ENCODE results near the gene SMC5.
A peak's percentile ranks its signal among the peaks of the same experiment; 100 is the strongest.
"Not testable (repeated sequence)": the region's sequence is repeated elsewhere in the genome, so short reads cannot be mapped to it uniquely, and the experiment has no call there.

Gene SMC5

DNA sequence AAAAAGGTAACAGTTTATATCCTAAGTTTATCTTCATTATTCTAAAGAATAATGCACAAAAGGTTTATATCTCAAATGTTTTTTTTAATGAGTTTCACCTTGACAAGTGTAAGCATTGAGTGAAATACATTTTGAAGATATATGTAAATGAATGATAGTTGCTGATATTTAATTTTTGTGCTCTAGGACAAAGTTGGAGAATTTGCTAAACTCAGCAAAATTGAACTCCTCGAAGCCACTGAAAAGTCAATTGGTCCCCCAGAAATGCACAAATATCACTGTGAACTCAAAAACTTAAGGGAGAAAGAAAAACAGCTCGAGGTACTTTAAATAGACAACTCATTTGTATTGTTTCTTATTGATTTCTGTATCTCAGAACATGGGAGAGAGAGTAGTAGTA lies 19.5 kb downstream of the SMC5 start:
- DNase-seq = no peak

DNA sequence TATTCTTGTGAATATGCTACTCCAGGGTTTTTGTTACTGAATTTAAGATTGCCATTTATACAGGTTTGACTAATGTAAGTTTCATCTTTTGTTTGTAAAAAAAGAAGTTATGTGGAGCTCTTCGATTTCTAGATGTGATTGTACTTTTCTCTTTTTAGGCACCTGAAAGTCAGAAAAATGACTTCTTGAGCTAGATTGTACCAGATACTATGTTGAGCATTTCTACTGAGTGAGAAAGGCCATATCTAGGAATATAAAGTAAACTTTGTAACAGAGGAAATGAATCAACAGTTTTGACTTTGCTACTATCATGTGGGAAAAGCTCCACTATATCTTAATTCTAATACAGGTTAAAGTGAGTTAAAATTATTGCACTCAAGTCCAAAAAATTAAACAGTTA lies 25.1 kb downstream of the SMC5 start:
- DNase-seq = no peak

DNA sequence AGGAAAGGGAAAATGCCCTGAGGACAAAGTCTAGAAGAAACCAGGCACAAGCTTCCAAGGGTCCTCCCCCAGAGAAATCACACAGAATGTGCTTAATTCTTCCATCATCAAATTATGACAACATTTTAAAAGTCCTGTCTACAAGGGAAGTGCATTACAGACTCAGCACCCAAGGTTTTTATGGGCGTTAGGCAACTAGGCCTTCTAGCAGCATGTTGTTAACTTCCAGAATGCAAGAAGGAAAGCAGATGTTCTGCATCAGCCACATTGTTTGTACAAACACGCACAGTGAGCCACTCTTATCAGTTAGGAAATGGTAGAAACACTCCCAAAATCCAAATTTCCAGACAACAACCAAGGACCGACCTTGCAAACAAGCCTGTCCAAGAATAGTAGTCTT lies 26.5 kb downstream of the SMC5 start:
- DNase-seq = no peak

DNA sequence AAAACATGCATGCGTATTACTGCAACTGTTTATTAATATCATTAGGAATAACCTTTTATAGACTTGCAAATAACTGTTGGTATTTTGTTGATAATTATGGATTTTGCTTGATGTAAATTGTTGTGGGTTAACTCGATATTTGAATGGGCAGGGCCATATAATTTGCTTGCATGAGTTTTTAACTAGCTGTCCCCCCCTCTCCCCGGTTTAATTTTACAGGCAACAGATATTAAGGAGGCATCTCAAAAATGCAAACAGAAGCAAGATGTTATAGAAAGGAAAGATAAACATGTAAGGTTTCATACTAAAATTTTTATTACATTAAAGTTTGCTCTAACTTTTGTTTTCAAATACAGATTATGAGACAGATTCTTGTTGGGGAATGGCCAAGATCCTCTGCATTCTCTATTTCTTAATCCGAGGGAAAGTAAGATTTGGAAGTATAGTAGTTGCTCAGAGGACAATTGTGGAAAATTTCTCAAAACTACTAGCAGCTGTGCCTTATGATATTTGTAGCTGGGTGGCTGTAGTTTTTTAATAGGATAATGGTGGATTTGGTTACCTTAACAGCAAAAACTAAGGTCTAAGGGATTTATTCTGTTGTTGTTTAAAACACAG lies 27.3 kb downstream of the SMC5 start:
- no peak for DNase-seq

DNA sequence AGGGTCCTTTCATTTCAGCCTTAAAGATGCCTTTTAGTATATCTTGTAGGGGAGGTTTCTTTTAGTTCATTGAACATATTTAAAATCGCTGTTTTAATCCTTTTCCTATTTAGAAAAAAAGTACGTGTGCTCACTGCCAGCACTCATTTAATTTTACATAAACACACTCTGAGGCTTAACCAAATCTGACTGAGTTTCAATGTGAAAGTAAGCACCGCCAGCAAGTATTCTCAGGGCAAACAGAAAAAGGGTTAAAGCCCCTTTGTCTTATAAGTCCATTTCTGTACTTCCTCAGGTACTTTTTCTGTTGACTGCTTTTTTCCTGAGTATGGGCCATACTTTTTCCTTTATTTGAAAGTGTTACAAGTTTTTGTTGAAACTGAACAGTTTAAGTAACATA lies 31.8 kb downstream of the SMC5 start:
- no peak for DNase-seq

DNA sequence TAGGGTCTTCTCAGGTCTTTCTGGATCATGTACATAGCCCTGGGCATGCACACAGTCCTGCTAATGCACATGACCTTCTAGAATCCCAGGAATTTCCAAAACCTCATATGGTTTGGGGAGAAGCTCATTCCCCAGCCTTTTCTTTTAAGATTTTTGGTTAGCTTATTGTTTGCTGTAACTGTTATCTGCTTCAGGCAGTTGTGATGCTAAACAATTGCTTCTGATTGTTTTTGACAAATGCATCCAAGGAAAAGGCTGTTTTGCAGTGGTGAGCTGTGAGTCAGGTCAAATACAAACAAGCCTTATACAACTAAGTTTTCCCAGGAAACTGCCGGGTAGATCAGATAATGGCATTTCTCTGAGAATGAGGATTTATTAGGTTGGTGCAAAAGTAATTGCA lies 32.7 kb downstream of the SMC5 start:
- no peak for DNase-seq

DNA sequence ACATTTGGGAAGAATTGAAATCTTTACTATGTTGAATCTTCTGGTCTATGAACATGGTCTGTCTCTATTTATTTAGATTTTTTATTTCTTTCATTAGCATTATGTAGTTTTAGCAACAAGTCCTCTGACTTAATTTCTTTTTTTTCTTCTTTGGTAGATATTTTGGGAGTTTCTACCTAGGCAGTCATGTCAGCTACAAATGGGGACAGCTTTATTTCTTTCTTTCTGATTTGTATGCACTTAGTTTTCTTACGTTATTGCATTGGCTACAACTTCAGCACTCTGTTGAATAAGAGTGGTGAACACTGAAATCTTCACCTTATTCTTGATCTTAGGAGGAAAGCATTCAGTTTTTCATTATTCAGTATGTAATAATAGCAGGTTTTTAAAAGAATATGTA lies 33.5 kb downstream of the SMC5 start:
- DNase-seq = no peak

DNA sequence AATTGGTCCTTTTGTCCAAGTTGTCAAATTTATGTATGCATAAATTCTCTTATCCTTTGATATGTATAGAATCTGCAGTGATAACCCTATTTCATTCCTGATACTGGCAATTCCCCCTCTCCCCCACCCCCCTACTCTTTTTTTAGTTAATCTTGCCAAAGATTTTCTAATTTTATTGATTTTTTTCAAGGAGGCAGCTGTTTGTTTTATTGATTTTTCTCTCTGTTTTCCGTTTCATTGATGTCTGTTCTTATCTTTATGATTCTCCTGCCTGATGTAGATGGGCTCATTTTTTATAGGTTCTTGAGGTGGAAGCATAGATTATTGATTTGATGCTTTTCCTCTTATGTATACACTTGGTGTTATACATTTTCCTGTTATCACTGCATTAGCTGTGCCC lies 34.4 kb downstream of the SMC5 start:
- DNase-seq = no peak

DNA sequence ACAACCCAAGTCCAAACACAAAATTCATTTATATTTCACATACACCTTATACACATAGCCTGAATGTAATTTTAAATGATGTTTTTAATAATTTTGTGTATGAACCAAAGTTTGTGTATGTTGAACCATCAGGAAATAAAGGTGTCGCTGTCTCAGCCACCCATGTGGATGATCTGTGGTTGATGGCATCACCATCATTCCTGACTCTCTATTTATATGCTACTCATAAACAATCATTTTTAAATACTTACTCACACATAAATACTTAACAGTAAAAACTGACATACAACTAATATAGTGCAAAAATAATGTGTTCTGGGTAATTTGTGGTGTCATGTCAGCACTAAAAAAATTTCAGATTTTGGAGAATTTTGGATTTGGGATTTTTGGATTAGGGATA lies 38.4 kb downstream of the SMC5 start:
- no peak for DNase-seq

DNA sequence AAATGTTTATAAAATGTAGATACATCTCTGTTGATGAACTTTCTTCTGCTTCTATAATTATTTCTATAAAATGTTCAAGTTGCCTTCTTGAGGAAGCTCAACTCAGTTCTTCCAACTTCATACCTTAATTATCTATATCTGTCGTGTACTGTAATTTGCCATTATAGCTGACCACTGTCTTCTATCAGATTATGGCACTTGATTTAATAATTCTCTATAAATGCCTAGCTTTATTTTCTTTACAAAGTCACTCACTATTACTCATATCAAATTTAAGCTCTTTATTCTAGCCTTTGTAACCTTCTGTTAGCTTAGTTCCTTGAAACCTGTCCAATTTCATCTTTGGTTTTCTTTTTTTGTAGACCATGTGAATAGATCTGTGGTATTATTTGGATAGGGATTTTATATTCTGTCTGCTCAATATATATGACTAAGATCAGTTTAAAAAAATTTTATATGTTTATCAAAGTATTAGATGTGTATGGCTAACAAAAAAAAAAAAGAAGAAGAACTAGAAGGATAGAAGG lies 39.5 kb downstream of the SMC5 start:
- DNase-seq = no peak

DNA sequence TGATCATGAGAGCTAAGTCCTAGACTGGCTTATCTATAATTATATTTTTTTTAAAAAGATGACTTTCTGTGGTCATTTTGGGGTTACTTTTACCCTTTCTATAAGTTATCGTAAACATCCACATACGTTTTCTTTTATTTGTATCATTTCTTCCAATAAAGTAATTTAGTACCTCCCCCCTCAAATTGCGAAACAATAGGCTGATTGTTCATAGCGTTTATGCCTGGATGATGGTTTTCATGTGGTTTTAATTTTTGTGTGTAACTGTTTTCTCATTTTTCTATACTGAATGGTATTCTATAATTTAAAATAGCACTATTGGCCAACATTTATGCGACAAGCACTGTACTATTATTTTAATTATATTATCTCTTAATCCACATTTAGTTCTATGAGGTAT lies 44.5 kb downstream of the SMC5 start:
- DNase-seq = no peak

DNA sequence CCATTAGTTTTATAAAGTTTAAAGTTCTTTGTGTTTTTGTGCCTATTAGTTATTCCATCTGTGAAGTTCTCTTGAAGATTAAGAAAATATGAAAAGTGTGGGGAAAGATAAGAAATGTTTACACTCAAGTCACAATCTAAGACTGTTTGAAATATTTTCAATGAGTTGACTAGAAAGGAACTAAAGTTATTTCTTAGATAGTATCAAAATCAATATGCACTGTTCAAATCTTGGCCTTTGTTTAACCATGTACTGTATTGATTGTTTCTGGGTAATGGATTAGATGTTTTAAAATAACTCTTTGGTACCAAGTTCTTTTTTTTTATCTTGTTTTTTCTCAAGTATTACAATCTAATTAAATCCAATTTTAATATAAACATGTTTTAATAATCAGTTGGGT lies 46.0 kb downstream of the SMC5 start:
- DNase-seq = no peak

DNA sequence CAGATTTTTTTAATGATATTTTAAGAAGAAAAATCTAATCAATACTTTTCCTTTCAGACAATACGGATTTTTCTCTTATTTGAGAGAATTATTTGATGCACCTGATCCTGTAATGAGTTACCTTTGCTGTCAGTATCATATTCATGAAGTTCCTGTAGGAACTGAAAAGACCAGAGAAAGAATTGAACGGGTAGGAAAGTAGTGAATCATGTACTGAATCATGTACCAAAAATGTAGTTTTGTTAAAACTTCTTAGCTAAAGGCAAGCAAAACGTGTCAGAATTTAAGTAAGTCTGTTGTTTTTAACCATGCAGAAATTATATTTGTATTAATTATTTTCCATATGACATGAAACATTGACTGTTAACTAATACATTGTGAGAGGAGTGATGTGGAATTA lies 56.6 kb downstream of the SMC5 start:
- no peak for DNase-seq

DNA sequence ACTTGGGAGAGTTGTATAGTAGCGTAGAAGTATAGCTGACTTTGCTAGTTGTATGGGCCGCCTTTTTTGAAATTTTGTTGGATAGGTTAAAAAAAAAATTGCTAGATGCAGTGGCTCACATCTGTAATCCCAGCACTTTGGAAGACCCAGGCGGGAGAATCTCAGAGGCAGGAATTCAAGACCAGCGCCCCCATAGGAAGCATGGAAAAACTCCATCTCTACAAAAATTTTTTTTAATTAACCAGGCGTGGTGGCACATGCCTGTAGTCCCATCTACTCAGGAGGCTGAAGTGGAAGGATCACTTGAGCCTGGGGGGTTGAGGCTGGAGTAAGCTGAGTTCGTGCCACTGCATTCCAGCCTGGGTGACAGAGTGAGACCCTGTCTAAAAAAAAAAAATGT lies 59.2 kb downstream of the SMC5 start:
- no peak for DNase-seq

DNA sequence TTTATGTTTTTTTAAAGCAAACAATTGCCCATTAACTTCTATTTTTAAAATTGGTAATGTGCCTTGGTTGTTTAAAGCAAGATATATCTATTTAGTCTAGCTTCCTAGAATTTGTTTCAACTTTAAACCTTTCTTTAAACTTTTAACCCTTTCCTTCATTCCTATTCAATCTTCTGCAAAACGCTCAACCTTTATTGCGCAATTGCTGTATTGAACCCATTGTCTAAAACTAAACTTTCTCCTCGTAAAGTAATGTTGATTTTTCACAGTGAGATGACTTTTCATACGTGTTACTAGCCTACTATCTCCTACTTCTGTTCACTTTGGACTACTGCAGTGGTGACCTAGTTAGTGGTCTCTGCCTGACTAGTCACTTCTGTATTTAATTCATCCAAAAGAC lies 63.3 kb downstream of the SMC5 start:
- no peak for DNase-seq

DNA sequence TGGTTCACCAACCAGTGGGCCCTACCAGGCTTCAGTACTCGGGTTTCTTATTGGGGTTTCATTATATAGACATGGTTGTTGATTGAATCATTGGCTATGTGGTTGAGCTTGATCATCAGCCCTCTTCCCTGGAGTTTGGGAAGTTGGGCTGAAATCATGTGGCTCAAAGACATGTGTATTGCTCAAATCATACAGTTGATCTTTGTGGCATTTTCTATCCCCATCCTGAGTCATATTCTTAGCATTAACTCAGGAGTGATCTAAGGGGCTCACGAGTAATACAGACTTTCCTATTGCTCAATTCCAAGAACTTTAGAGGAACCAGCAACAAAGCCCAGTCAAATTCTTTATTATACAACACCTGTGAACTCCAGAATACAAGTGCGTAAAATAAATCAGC lies 66.2 kb downstream of the SMC5 start:
- no peak for DNase-seq

DNA sequence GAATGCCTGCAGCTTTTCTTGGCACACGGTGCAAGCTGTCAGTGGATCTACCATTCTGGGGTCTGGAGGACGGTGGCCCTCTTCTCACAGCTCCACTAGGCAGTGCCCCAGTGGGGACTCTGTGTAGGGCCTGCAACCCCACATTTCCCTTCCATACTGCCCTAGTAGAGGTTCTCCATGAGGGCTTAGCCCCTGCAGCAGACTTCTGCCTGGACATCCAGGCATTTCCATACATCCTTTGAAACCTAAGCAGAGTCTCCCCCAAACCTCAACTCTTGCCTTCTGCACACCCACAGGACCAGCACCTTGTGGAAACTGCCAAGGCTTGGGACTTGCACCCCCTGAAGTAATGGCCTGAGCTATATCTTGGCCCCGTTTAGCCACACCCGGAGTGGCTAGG lies 69.8 kb downstream of the SMC5 start:
- not testable (repeated sequence) for DNase-seq

DNA sequence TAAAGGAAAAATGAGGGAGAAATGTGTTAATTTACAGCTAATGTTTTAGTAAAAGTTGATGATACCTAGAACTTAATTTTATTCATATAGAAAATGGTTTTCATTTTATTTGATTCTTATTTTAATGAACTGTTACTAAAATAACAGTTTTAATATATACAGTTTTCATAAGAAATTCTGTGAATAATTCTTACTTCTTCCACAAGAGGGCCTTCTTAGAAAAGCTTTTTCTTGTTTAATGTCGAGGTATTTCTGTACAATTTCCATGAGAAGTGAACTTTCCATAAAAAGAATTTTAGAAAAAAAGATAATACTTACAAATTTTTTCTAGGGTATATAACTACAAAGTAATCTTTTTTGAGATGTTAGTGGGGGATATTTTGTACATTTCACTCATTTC lies 81.8 kb downstream of the SMC5 start:
- peak; percentile 7 for DNase-seq

DNA sequence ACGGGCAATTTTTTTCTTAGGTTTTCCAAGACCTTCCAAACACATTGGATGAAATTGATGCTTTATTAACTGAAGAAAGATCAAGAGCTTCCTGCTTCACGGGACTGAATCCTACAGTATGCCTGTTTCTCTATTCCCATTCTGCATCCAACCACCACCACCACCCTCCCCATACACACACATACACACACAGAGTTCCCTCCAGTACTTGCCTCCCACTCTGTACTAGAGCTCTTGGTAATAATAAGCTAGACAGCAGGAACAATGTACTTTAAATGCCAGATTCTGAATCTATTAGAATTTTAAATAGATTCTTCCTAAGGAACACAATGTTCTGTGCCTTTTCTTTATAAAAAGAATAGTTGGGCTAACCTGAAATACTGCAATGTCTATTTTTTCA lies 88.3 kb downstream of the SMC5 start:
- no peak for DNase-seq

DNA sequence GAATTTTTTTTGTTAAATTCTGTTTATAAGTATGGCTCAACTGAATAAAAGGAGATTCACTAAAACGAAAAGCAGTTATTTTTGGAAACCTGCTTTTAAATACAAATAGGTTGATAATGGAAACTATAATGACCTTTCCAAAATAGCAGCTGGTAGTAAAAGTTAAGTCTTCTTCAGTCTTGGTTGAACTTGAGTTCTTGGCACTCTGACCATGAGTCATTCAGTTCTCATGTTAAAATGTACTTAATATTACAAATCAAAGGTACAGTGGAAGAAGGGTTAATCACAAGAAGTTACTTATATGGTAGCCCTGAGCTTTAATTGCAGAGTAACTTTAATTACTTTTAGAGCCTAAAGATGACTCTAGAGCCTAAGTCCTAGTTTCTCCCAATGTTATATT lies 93.6 kb downstream of the SMC5 start:
- DNase-seq = no peak

DNA sequence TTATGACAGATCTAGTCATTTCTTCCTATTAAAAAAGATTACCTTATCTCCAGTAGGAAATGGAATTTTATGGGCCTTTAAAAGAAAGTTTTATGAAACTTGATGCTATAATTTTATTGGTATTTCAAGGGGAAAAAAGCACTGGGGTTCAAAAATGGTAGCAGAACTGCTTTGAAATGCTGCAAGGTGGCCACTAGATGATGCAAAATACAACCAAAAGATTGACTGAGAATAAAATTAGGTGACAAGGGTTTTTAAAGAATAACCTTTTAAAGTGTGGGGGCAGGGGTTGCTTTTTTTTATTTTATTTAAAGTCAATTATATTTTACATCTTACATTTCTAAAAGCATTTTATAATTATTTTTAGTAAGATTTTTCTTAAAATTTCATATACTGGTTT lies 94.0 kb downstream of the SMC5 start:
- no peak for DNase-seq

DNA sequence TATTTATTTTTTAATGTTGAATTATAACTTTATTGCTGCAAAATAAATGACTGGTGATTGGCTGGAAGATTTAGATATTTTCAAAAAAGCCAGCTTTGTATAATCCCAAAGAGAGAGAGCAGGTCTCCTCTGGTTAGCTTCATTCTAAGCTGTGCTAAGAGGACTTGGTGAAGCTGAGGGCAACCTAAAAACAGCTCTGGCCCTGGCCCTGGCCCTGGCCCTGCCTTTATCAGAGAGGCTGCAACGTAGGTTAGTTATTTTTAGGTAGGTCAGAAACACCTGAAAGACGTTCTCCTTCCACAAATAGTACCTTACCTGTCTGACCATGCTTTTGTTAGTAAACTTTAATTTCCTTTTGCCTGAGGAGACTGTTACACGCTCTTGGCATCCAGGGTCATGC lies 97.0 kb downstream of the SMC5 start:
- DNase-seq = no peak

DNA sequence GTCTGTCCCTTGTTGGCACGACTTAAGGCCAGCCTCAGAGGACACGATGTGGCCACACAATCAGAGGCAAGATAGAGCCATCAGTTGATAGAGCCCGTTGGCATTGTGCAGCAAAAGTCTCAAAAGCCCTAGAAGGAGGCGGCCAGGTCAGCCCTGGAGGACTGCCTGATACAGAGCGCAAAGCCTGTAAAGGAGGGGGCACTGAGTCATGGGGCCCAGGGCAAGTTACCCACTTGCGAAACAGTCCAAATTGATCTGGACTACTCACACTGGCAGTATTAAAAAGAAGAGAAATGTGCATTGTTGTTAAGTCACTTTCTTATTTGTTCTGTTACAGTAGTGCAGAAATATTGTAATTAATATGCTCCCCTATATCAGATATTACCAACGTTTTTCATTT lies 104.2 kb downstream of the SMC5 start:
- DNase-seq = no peak

DNA sequence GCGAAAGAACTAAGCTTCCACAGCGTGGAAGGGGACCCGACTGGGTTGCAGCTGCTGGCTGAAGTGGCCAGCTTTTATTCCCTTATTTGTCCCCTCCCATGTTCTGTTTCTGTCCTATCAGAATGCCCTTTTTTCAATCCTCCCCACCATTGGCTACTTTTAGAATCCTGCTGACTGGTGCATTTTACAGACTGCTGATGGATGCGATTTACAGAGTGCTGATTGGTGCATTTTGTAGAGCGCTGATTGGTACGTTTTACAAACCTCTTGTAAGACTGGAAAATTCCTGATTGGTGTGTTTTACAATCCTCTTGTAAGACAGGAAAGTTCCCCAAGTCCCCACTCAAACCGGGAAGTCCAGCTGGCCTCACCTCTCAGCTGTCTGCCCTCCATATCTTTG lies 105.0 kb downstream of the SMC5 start:
- no peak for DNase-seq

DNA sequence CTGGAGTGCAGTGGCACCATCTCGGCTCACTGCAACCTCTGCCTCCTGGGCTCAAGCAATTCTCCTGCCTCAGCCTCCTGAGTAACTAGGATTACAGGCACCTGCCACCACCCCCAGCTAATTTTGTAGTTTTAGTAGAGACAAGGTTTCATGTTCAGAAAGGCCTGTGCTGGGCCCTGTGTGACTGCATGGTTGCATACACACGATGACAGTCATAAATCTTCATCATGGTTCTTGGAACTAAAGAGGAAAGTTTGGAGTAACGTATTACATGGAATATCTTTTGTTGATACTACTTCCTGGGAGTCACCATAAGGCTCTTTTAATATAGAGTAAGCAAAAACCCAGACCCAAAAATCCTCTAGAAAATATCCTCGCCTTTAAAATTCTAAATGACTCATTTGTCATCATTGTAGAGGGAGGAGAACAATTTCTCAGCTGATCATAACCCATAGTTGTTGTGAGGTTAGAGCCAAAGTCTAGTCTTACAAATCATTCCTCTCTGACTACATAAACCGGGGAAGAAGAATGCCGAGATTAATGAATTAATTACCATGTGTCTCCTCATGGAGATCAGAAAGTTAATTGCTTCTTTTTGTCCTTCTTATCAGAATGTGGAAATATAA lies 108.6 kb downstream of the SMC5 start:
- DNase-seq = no peak

Measured in activated CD4-positive, alpha-beta T cell treated with anti-CD3 and anti-CD28 coated beads, Interleukin-2, amount 50 U/mL, for 16 hours (primary cell).